Loucy (cell line): ENCODE data around the gene ARHGAP26.
A peak's percentile ranks its signal among the peaks of the same experiment; 100 is the strongest.
"Not testable (repeated sequence)": the region's sequence is repeated elsewhere in the genome, so short reads cannot be mapped to it uniquely, and the experiment has no call there.

ENCODE experiments used
- H2AFZ ChIP-seq: fragments of 200-600 bp; sonication (generic); 2 replicates; pipeline ENCODE4 v1.6.0; 2016; ENCODE audit warnings: antibody characterized with exemption, mild to moderate bottlenecking, low read length, moderate library complexity
- H3F3A ChIP-seq: fragments of 200-600 bp; 2 replicates; pipeline ENCODE4 v1.6.0; 2016; ENCODE audit warnings: antibody characterized with exemption, low read depth, mild to moderate bottlenecking
- H3K27me3 ChIP-seq: fragments of 200-600 bp; sonication (generic); 2 replicates; pipeline ENCODE4 v1.6.1; 2014; ENCODE audit warnings: low read length, mild to moderate bottlenecking; ENCODE audit not compliant: insufficient read depth, poor library complexity, severe bottlenecking
- H3K36me3 ChIP-seq: fragments of 200-600 bp; sonication (generic); 2 replicates; pipeline ENCODE4 v1.6.1; 2016; ENCODE audit warnings: low read length; ENCODE audit not compliant: insufficient read depth
- H3K4me1 ChIP-seq: fragments of 200-600 bp; sonication (generic); 2 replicates; pipeline ENCODE4 v1.5.1; 2014; ENCODE audit warnings: low read length, mild to moderate bottlenecking; ENCODE audit not compliant: insufficient read depth, poor library complexity, severe bottlenecking
- H3K4me2 ChIP-seq: fragments of 200-600 bp; sonication (generic); 2 replicates; pipeline ENCODE4 v1.6.0; 2014; ENCODE audit warnings: antibody characterized with exemption, low read length, low read depth, mild to moderate bottlenecking; ENCODE audit not compliant: poor library complexity, severe bottlenecking
- H3K4me3 ChIP-seq: fragments of 200-600 bp; sonication (generic); 2 replicates; pipeline ENCODE4 v1.5.1; 2014; ENCODE audit warnings: low read length, mild to moderate bottlenecking, mixed read lengths; ENCODE audit not compliant: poor library complexity, severe bottlenecking
- H3K79me2 ChIP-seq: fragments of 200-600 bp; sonication (generic); 2 replicates; pipeline ENCODE4 v1.6.1; 2014; ENCODE audit warnings: low read length; ENCODE audit not compliant: insufficient read depth
- H3K9ac ChIP-seq: fragments of 200-600 bp; sonication (generic); 2 replicates; pipeline ENCODE4 v1.6.0; 2014; ENCODE audit warnings: mild to moderate bottlenecking, low read depth, low read length, moderate library complexity; ENCODE audit not compliant: poor library complexity, severe bottlenecking
- H3K9me2 ChIP-seq: fragments of 200-600 bp; sonication (generic); replicated peaks from 2 replicates; pipeline ENCODE4 v1.6.1; 2016; ENCODE audit warnings: low read depth, low read length, mixed read lengths
- H3K9me3 ChIP-seq: fragments of 200-600 bp; sonication (generic); 2 replicates; pipeline ENCODE4 v1.6.1; 2014; ENCODE audit warnings: mild to moderate bottlenecking, antibody characterized with exemption, low read length, low read depth; ENCODE audit not compliant: insufficient read depth
- H4K20me1 ChIP-seq: fragments of 200-600 bp; sonication (generic); 2 replicates; pipeline ENCODE4 v1.6.0; 2014; ENCODE audit warnings: antibody characterized with exemption, low read length, mild to moderate bottlenecking; ENCODE audit not compliant: insufficient read depth, poor library complexity, severe bottlenecking
- CTCF ChIP-seq: fragments of 200-600 bp; sonication (generic); conservative IDR thresholded peaks from 2 replicates; pipeline ENCODE4 v1.5.1; 2014; ENCODE audit warnings: mild to moderate bottlenecking, antibody characterized with exemption, low read length
- EZH2phosphoT487 ChIP-seq: fragments of 200-600 bp; IDR thresholded peaks from 2 replicates; pipeline ENCODE4 v1.6.1; 2018; ENCODE audit warnings: antibody characterized with exemption, mild to moderate bottlenecking, moderate library complexity, borderline replicate concordance

Gene ARHGAP26

GRCh38 chr5:142924135-142924883 lies 154.1 kb downstream of the ARHGAP26 start:
- Histone ChIP-seq H4K20me1 (no peaks in the 10 kb centered on the region), H3K9me3 (no peaks in the 10 kb centered on the region), H3K79me2 (no peaks in the 10 kb centered on the region), H2AFZ (no peak overlapping the region), H3K27me3 (no peaks in the 10 kb centered on the region), H3K9me2 (no peaks in the 10 kb centered on the region), H3K4me3 (no peak overlapping the region), H3K9ac (no peak overlapping the region), H3K4me1 (peaks cover 4% of the 10 kb centered on the region), H3F3A (no peaks in the 10 kb centered on the region), H3K36me3 (no peaks in the 10 kb centered on the region), H3K4me2 (no peak overlapping the region)
- TF ChIP-seq CTCF (peak; percentile 51), EZH2phosphoT487 (no peak)

- no peak overlapping the region for H2AFZ ChIP-seq
- TF ChIP-seq EZH2phosphoT487 (no peak), CTCF (no peak)
- H3K9ac ChIP-seq, result no peak overlapping the region
- H3K9me2 ChIP-seq, result no peaks in the 10 kb centered on the region
- no peaks in the 10 kb centered on the region for H3K27me3 ChIP-seq
- no peaks in the 10 kb centered on the region for H3K79me2 ChIP-seq
- H3K4me2 ChIP-seq, result no peak overlapping the region
- H3F3A ChIP-seq, result no peaks in the 10 kb centered on the region
- H3K4me3 ChIP-seq, result no peak overlapping the region
- H3K36me3 ChIP-seq, result no peaks in the 10 kb centered on the region
- H3K4me1 ChIP-seq, result peaks cover 14% of the 10 kb centered on the region
- H3K9me3 ChIP-seq, result no peaks in the 10 kb centered on the region
- no peaks in the 10 kb centered on the region for H4K20me1 ChIP-seq
Observed at GRCh38 chr5:142925795-142926194, 155.6 kb downstream of the ARHGAP26 start.

GRCh38 chr5:142926549-142926948 lies 156.4 kb downstream of the ARHGAP26 start:
- Histone ChIP-seq H4K20me1 (no peaks in the 10 kb centered on the region), H3K9ac (no peak overlapping the region), H3K4me3 (no peak overlapping the region), H3K4me1 (peaks cover 14% of the 10 kb centered on the region), H3K9me3 (no peaks in the 10 kb centered on the region), H3K9me2 (no peaks in the 10 kb centered on the region), H3K4me2 (no peak overlapping the region), H3K79me2 (no peaks in the 10 kb centered on the region), H3K36me3 (no peaks in the 10 kb centered on the region), H2AFZ (no peak overlapping the region), H3F3A (no peaks in the 10 kb centered on the region), H3K27me3 (no peaks in the 10 kb centered on the region)
- TF ChIP-seq EZH2phosphoT487, result no peak
- TF ChIP-seq CTCF, result no peak

GRCh38 chr5:142928999-142929398 lies 158.8 kb downstream of the ARHGAP26 start:
- H2AFZ ChIP-seq, H3K4me3 ChIP-seq, H3K9me3 ChIP-seq, H3K79me2 ChIP-seq, H3K9me2 ChIP-seq, H3K36me3 ChIP-seq, H3K4me2 ChIP-seq, H4K20me1 ChIP-seq, H3F3A ChIP-seq, H3K27me3 ChIP-seq, H3K9ac ChIP-seq: not testable (repeated sequence)
- peaks cover 20% of the 10 kb centered on the region for H3K4me1 ChIP-seq
